Activated naive CD4-positive, alpha-beta T cell treated with anti-CD3 and anti-CD28 coated beads, Interleukin-2, amount 10 ng/mL, durations not matched to agents 7 days and 5 days (primary cell): ENCODE measurements around the gene UBE2G1.
"Not testable (repeated sequence)": the region's sequence is repeated elsewhere in the genome, so short reads cannot be mapped to it uniquely, and the experiment has no call there.

ENCODE experiments used
- CTCF ChIA-PET: fragments of 350-600 bp; sonication (Branson Sonifier 250); formaldehyde crosslinking; loops from one replicate; lab custom pipeline; 2021; ENCODE audit warnings: antibody characterized with exemption; lab: Charles Lee
- DNase-seq: peaks from one replicate; pipeline ENCODE4 v3.0.0-alpha.2; 2020
- H3K27ac Mint-ChIP-seq: one replicate; pipeline ENCODE4 v1.8.0; 2021; ENCODE audit warnings: mild to moderate bottlenecking, moderate library complexity, mixed read lengths
- H3K27me3 Mint-ChIP-seq: one replicate; pipeline ENCODE4 v1.8.0; 2021; ENCODE audit warnings: mild to moderate bottlenecking, mixed read lengths
- H3K36me3 Mint-ChIP-seq: one replicate; pipeline ENCODE4 v1.8.0; 2021; ENCODE audit warnings: mixed read lengths
- H3K4me1 Mint-ChIP-seq: one replicate; pipeline ENCODE4 v1.8.0; 2021; ENCODE audit warnings: mixed read lengths
- H3K4me3 Mint-ChIP-seq: one replicate; pipeline ENCODE4 v1.8.0; 2021; ENCODE audit warnings: mild to moderate bottlenecking, moderate library complexity, mixed read lengths
- H3K9me3 Mint-ChIP-seq: one replicate; pipeline ENCODE4 v1.8.0; 2021; ENCODE audit warnings: mixed read lengths

Gene UBE2G1

DNA sequence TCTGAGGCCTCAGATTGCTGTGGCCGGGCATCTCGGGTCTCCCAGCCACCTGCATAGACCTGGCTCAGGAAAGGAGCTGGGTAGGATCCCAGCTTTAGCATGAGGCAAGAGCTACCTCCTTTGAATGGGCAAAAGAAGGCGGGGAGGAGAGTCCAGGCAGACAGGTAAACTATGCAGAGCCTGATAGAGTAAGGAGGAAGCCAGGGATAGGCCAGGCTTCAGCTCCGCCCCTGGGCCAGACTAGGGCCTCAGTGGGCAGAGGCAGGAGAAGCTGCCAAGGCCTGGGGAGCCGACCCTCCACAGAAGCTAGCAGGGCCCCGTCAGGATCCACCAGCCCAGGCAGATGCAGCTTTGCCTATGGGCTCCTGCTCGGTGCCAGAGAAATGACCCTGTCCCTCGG lies 22.6 kb upstream of the UBE2G1 start:
- CTCF ChIA-PET = interaction anchor here (0.7 to 0.9 kb wide), 2 partner anchors 47 to 139 kb away, joined by 3 read pairs; no protein-coding TSS in a partner anchor
- no peak for DNase-seq
- Mint-ChIP-seq H3K27ac (no peak overlapping the region), H3K9me3 (no peaks in the 10 kb centered on the region), H3K36me3 (no peaks in the 10 kb centered on the region), H3K4me3 (no peak overlapping the region), H3K27me3 (peaks cover 24% of the 10 kb centered on the region), H3K4me1 (peaks cover 4% of the 10 kb centered on the region)

DNA sequence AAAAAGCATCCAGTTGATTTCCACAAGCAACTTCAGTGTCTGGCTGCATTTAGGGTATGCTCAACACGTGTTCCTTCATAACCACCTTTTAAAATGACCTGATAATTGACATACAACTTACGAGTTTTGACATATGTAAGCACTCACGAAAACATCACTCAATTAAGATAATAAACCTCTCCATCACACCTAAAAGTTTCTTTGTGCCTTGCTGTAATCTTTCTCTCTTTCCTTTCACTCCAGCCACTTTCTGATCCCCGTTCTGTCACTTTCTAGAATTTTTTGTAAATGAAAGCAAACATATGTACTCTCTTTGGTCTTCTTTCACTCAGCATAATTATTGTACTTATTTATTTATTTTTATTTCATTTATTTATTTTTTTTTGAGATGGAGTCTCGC lies 20.7 kb upstream of the UBE2G1 start:
- Mint-ChIP-seq H3K36me3 (no peaks in the 10 kb centered on the region), H3K4me1 (no peaks in the 10 kb centered on the region), H3K9me3 (no peaks in the 10 kb centered on the region), H3K27ac (no peak overlapping the region), H3K4me3 (no peak overlapping the region), H3K27me3 (peaks cover 18% of the 10 kb centered on the region)
- CTCF ChIA-PET = no interaction called here
- DNase-seq = no peak

DNA sequence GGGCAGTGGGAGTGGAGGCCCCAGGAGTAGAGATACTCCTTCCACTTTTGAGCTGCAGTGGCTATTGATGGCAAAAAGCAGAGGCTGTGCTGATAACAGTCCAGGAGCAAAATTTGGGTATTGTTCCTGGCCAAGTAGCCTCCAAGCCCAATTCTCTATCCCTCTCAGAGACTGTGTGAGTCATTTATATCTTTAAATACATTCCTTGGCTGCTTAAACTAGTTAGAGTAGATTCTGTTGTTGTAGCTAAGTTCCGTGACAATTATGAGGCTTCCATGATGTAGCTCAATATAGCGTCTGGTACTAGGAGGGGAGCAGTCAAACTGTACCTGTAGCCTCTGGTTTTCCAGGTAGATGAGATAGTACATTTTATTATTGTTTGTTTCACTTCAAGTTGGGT lies 19.9 kb upstream of the UBE2G1 start:
- peaks cover 21% of the 10 kb centered on the region for H3K27me3 Mint-ChIP-seq
- CTCF ChIA-PET = no interaction called here
- H3K9me3 Mint-ChIP-seq = no peaks in the 10 kb centered on the region
- peaks cover under 1% of the 10 kb centered on the region for H3K4me1 Mint-ChIP-seq
- H3K27ac Mint-ChIP-seq = no peak overlapping the region
- no peak for DNase-seq
- H3K36me3 Mint-ChIP-seq = no peaks in the 10 kb centered on the region
- no peak overlapping the region for H3K4me3 Mint-ChIP-seq

DNA sequence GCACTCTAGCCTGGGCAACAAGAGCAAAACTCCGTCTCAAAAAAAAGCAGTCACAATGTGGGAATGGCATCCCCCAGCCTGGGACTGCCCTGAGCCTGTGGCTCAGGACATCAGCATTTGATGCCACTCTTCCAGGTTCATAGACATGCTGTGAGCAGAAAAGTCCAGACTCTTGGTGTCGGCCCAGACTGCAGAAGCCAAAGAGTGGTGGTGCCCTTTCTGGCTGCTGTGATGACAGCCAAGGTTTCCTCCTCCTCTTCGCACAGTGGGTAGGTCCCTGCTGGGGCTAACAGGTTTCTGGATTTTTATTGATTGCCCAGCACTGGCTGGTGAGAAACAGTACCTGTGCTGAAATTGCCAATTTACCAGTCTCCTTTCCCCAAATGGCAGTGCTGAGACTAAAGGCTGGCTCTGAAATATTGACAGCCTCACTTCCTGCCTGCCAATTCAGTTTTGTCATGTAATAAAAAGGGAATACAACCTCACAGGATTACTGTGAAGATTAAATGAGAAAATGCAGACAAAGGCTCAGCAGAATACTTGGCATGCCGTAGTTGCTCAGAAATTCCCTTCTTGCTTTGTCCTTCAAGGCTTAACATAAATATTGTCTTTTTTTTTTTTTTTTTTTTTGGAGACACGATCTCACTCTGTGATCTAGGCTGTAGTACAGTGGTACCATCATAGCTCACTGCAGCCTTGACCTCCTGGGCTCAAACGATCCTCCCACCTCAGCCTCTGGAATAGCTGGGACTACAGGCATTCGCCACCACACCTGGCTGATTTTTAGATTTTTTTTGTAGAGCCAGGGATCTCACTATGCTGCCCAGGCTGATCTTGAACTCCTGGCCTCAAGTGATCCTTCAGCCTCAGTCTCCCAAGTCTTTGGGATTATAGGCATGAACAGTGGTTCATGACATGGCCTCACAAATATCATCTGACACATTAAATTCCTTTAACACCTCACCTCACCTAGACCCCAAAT lies 15.5 kb upstream of the UBE2G1 start:
- H3K36me3 Mint-ChIP-seq = no peaks in the 10 kb centered on the region
- peaks cover 9% of the 10 kb centered on the region for H3K4me1 Mint-ChIP-seq
- CTCF ChIA-PET = interaction anchor here (0.8 kb wide), 1 partner anchor 31 kb away, joined by 5 read pairs; no protein-coding TSS in a partner anchor
- H3K27me3 Mint-ChIP-seq = peaks cover 21% of the 10 kb centered on the region
- no peak overlapping the region for H3K4me3 Mint-ChIP-seq
- H3K9me3 Mint-ChIP-seq = no peaks in the 10 kb centered on the region
- DNase-seq = no peak
- H3K27ac Mint-ChIP-seq = no peak overlapping the region

DNA sequence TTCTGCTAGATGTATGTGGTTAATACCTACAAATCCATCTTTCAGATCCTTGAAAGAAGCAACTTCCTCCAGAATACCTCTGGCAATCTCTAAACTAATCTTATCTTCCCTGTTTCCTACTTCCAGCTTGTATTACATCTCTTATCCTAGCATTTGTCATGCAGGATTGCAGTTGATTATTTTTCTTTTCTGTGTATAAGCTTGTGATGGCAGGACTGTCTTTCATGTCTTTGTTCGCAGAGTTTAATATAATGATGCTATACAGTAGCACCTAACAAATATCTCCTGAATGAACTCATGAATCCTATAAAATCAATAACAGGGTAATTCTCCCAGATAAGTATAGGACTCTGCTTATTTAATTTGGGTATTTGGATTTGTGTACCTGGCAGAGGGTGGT lies 12.2 kb upstream of the UBE2G1 start:
- H3K4me1 Mint-ChIP-seq = peaks cover 24% of the 10 kb centered on the region
- no peak overlapping the region for H3K27ac Mint-ChIP-seq
- CTCF ChIA-PET = no interaction called here
- no peak for DNase-seq
- no peak overlapping the region for H3K4me3 Mint-ChIP-seq
- H3K36me3 Mint-ChIP-seq = no peaks in the 10 kb centered on the region
- H3K9me3 Mint-ChIP-seq = no peaks in the 10 kb centered on the region
- peaks cover 8% of the 10 kb centered on the region for H3K27me3 Mint-ChIP-seq

DNA sequence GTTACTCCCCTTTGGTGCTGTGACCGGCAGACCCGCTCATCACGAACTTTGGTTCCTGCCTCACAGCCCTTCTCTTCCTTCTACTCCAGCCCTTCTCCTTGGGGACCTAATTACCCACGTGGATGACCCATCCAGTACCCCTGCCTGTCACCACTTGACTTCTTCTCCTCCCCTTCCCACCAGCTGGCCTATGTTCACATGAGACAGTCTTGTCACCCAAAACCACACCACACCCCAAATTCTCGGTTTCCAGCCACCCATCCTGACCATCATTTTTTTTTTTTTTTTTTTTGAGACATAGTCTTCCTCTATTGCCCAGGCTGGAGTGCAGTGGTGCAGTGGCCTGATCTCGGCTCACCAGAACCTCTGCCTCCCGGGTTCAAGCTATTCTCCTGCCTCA lies 10.8 kb upstream of the UBE2G1 start:
- H3K4me3 Mint-ChIP-seq, DNase-seq, H3K27ac Mint-ChIP-seq, H3K36me3 Mint-ChIP-seq, H3K27me3 Mint-ChIP-seq, H3K9me3 Mint-ChIP-seq, CTCF ChIA-PET: not testable (repeated sequence)
- H3K4me1 Mint-ChIP-seq = peaks cover 27% of the 10 kb centered on the region

DNA sequence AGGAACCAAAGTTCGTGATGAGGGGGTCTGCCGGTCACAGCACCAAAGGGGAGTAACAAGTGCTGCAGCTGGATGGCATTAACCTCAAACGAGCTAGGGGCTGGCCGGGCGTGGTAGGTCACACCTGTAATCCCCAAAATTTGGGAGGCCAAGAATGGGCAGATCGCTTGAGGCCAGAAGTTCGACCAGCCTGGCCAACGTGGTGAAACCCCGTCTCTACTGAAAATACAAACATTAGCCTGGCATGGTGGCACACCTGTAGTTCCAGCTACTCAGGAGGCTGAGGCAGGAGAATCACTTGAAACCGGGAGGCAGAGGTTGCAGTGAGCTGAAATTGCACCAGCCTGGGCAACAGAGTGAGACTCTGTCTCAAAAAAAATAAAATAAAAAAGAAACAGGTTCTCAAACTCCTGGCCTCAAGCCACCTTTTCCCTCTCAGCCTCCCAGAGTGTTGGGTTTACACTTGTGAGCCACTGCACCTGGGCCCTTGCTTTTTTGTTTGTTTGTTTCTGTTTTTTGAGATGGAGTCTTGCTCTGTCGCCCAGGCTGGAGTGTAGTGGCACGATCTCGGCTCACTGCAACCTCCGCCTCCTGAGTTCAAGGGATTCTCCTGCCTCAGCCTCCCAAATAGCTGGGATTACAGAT lies 9.4 kb upstream of the UBE2G1 start:
- not testable (repeated sequence) for H3K27ac Mint-ChIP-seq, H3K27me3 Mint-ChIP-seq, H3K4me3 Mint-ChIP-seq, H3K9me3 Mint-ChIP-seq, DNase-seq, H3K36me3 Mint-ChIP-seq
- H3K4me1 Mint-ChIP-seq = peaks cover 23% of the 10 kb centered on the region
- CTCF ChIA-PET = interaction anchor here (0.9 to 1.0 kb wide), 2 partner anchors 35 to 37 kb away, joined by 3 to 4 read pairs; no protein-coding TSS in a partner anchor

DNA sequence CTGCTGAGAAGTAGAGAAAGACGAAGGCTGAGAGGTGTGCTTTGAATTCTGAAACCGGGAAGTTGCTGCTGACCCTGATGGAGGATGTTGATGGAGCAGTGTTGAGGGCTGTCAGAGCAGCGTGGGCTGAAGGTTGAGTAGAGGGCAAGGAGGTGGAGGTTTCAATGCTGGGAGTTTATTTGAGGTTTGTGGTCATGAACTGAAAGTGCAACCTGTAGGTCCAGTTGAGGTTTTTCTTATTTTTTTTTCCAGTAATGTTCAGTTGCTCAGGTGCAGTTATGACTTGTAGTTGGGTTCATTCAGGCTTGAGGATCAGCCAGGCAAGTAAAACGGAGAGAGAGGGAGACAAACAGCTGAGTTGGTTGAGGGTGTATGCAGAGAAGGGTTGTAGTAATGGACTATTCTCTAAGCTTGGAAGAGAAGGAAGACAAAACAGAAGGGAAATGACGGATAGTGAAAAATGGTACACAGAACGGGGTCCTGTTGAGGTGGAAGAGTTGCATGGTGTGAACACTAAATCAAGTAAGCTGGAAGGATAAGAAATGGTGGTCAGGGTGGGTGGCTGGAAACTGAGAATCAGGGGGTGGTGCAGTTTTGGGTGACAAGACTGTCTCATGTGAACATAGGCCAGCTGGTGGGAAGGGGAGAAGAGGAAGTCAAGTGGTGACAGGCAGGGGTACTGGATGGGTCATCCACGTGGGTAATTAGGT lies 8.7 kb upstream of the UBE2G1 start:
- DNase-seq = peak; percentile 62
- H3K4me1 Mint-ChIP-seq = peaks cover 27% of the 10 kb centered on the region
- peak overlapping the region; percentile 0 for H3K4me3 Mint-ChIP-seq
- CTCF ChIA-PET = interaction anchor here (0.9 to 1.0 kb wide), 2 partner anchors 36 to 38 kb away, joined by 3 to 4 read pairs; no protein-coding TSS in a partner anchor
- H3K27ac Mint-ChIP-seq = peak overlapping the region; percentile 76
- no peaks in the 10 kb centered on the region for H3K9me3 Mint-ChIP-seq
- H3K36me3 Mint-ChIP-seq = no peaks in the 10 kb centered on the region
- no peaks in the 10 kb centered on the region for H3K27me3 Mint-ChIP-seq

DNA sequence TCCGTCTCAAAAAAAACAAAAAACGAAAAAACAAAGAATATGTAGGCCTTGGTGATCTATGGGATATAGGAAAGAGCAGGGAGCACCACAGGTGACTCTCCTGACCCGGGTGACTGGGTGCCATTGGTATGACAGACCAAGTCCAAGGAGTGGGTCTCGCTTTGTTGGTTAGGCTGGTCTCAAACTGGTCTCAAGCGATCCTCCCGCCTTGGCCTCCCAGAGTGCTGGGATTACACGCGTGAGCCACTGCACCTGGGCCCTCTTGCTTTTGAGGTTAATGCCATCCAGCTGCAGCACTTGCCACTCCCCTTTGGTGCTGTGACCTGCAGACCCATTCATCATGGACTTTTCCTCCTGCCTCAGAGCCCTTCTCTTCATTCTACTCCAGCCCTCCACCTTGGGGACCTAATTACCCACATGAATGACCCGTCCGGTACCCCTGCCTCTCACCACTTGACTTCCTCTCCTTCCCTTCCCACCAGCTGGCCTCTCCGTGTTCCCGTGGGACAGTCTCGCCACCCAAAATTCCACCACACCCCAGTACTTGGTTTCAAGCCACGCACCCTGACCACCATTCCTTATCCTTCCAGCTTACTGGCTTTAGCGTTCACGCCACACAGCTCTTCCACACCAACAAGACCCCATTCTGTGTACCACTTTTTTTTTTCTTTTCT lies 3.2 kb upstream of the UBE2G1 start:
- H3K4me3 Mint-ChIP-seq = no peak overlapping the region
- H3K9me3 Mint-ChIP-seq = no peaks in the 10 kb centered on the region
- peaks cover 25% of the 10 kb centered on the region for H3K4me1 Mint-ChIP-seq
- no peak overlapping the region for H3K27ac Mint-ChIP-seq
- CTCF ChIA-PET = no interaction called here
- no peaks in the 10 kb centered on the region for H3K27me3 Mint-ChIP-seq
- H3K36me3 Mint-ChIP-seq = peaks cover 2% of the 10 kb centered on the region
- DNase-seq = no peak

DNA sequence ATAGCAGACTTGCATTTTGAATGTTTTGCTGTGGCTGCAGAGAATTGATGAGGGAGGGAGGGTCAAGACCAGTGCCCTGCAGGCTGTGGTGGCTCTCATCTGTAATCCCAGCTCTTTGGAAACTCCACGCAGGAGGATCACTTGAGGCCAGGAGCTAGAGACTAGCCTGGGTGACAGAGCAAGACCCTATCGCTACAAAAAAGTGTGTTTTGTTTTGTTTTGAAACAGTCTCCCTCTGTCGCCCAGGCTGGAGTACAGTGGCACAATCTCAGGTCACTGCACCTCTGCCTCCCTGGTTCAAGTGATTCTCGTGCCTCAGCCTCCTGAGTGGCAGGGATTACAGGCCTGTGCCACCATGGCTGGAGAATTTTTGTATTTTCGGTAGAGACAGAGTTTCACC lies 1.9 kb upstream of the UBE2G1 start:
- Mint-ChIP-seq H3K4me3 (no peak overlapping the region), H3K4me1 (peaks cover 23% of the 10 kb centered on the region), H3K9me3 (no peaks in the 10 kb centered on the region), H3K36me3 (peaks cover 2% of the 10 kb centered on the region), H3K27me3 (no peaks in the 10 kb centered on the region), H3K27ac (no peak overlapping the region)
- CTCF ChIA-PET = interaction anchor here (0.6 kb wide), 1 partner anchor 435 kb away, joined by 3 read pairs; no protein-coding TSS in a partner anchor
- no peak for DNase-seq

DNA sequence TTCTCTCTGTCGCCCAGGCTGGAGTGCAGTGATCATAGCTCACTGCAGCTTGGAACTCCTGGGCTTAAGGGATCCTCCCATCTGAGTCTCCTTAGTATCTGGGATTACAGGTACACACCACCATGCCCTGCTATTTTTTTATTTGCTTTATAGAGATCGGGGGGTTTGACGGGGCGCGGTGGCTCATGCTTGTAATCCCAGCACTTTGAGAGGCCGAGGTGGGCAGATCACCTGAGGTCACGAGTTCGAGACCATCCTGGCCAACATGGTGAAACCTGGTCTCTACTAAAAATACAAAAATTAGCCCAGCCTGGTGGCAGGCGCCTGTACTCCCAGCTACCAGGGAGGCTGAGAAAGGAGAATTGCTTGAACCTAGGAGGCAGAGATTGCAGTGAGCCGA lies 702 bp upstream of the UBE2G1 start:
- H3K4me3 Mint-ChIP-seq, DNase-seq, H3K9me3 Mint-ChIP-seq, H3K36me3 Mint-ChIP-seq, H3K27me3 Mint-ChIP-seq: not testable (repeated sequence)
- H3K4me1 Mint-ChIP-seq = peaks cover 28% of the 10 kb centered on the region
- H3K27ac Mint-ChIP-seq = peak overlapping the region; percentile 87
- CTCF ChIA-PET = interaction anchor here (0.7 kb wide), 1 partner anchor 15 kb away, joined by 3 read pairs; no protein-coding TSS in a partner anchor

DNA sequence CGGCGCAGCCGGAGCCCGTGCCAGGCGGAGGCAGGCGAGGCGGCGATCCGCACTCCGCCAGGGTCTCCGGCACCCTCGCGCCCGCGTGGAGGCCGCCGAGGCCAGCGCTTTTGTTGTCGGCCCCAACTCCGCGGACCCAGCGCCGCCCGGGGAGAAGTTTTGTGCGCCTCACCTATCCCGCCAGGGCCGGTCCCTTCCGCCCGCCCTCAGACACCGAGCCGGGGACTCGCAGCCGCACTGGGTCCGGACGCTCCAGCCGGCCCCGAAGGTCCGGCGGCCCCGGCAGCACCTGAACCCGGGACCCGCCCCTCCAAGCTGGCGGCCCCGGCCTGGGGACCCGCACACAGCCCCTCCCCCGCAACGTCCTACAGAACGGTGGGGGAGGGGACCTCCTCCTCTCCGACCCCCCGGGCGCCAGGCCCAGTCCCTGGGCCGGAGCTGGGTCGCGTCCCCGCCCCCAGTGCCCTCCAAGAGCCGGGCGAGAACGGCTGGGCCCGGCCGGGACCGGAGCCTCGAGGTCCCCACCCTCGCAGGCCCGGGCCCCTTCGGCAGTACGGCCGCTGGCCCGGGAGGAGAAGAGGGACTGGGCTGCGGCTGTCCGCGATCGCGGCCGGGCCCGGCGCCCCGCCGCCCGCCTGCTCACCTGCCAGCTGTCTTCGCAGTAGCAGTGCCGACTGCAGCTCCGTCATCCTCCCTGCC lies 698 bp downstream of the UBE2G1 start:
- no peaks in the 10 kb centered on the region for H3K27me3 Mint-ChIP-seq
- CTCF ChIA-PET = interaction anchor here (1.9 kb wide), 1 partner anchor 150 kb away, joined by 6 read pairs; no protein-coding TSS in a partner anchor
- peak overlapping the region; percentile 87 for H3K27ac Mint-ChIP-seq
- peaks cover 31% of the 10 kb centered on the region for H3K4me1 Mint-ChIP-seq
- no peaks in the 10 kb centered on the region for H3K9me3 Mint-ChIP-seq
- H3K4me3 Mint-ChIP-seq = peak overlapping the region; percentile 95
- DNase-seq = peak; percentile 59
- peaks cover 8% of the 10 kb centered on the region for H3K36me3 Mint-ChIP-seq

DNA sequence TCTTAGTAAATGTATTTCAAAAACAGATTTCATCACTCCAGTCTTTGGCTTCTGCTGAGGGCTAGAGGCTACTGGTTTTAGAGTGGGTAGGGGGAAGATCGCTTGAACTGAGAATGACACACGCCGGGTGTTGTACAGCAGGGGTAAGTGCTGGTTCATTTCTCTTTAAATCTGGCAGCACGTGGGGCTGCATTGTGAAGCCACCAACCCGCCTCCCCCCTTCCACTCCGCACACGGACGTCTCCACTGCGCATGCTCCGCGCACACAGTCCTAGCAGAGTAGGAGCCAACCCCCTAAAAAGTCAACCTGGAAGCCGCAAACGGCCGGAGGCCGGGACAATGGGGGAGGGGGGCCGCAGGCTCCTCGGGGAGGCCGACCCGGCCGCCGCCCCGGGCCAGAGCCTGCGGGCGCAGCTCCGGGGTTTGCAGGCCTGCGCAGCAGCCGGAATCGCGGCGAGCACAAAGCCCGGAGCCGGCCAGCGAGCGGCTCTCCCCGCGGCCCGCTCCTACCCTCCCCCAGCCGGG lies 1.3 kb downstream of the UBE2G1 start:
- H3K4me3 Mint-ChIP-seq = peak overlapping the region; percentile 95

More for the DNA sequence above, 1.3 kb downstream of the UBE2G1 start:
- peaks cover 28% of the 10 kb centered on the region for H3K4me1 Mint-ChIP-seq
- H3K27me3 Mint-ChIP-seq = no peaks in the 10 kb centered on the region
- CTCF ChIA-PET = interaction anchor here (1.9 kb wide), 1 partner anchor 149 kb away, joined by 6 read pairs; no protein-coding TSS in a partner anchor
- no peaks in the 10 kb centered on the region for H3K9me3 Mint-ChIP-seq
- H3K27ac Mint-ChIP-seq = peak overlapping the region; percentile 98
- DNase-seq = peak; percentile 93
- peaks cover 10% of the 10 kb centered on the region for H3K36me3 Mint-ChIP-seq
